WTC11 (cell line): ENCODE results near the gene EMD. TPM values are rescaled to one million over a fixed set of nuclear protein-coding genes. Genes with fewer than 3 reads are reported as not detected.

Source experiments
- ATAC-seq: fragments of 200-7000 bp; cut with Tn5 transposase; 2 replicates; pipeline ENCODE4 v1.10.0; 2021; ENCODE audit warnings: mild to moderate bottlenecking, moderate library complexity
- CTCF ChIA-PET: fragments of 300-600 bp; sonication (Branson Sonifier 250); formaldehyde crosslinking; loops from one replicate; lab custom pipeline; 2021; ENCODE audit warnings: antibody characterized with exemption; lab: Charles Lee
- POLR2A ChIA-PET: fragments of 350-600 bp; sonication (Branson Sonifier 250); formaldehyde crosslinking; loops from one replicate; lab custom pipeline; 2021; ENCODE audit warnings: antibody characterized with exemption; lab: Charles Lee
- DNase-seq: peaks from one replicate; pipeline ENCODE4 v3.0.0; 2021; ENCODE audit warnings: low spot score
- H3K27ac Mint-ChIP-seq: 2 replicates; pipeline ENCODE4 v1.8.0; 2021; ENCODE audit warnings: mixed read lengths
- H3K27me3 Mint-ChIP-seq: 2 replicates; pipeline ENCODE4 v1.8.0; 2021; ENCODE audit warnings: low read depth, mild to moderate bottlenecking, moderate library complexity, mixed read lengths
- H3K36me3 Mint-ChIP-seq: 2 replicates; pipeline ENCODE4 v1.8.0; 2021; ENCODE audit warnings: mixed read lengths
- H3K4me1 Mint-ChIP-seq: 2 replicates; pipeline ENCODE4 v1.8.0; 2022; ENCODE audit warnings: mixed read lengths
- H3K4me3 Mint-ChIP-seq: 2 replicates; pipeline ENCODE4 v1.8.0; 2021; ENCODE audit warnings: mild to moderate bottlenecking, moderate library complexity, mixed read lengths
- H3K9me3 Mint-ChIP-seq: 2 replicates; pipeline ENCODE4 v1.8.0; 2021; ENCODE audit warnings: mixed read lengths
- AR ChIP-seq: fragments of 250-450 bp; sonication (Bioruptor Pico); IDR thresholded peaks from 2 replicates; pipeline ENCODE4 v1.9.0; 2021; ENCODE audit warnings: mild to moderate bottlenecking
- CREB1 ChIP-seq: sonication (generic); formaldehyde crosslinking; IDR thresholded peaks from 2 replicates; pipeline ENCODE4 v1.8.0; 2023; ENCODE audit warnings: mild to moderate bottlenecking, missing genetic modification reagents
- CREM ChIP-seq: sonication (generic); formaldehyde crosslinking; IDR thresholded peaks from 2 replicates; pipeline ENCODE4 v1.8.1; 2022; ENCODE audit warnings: mild to moderate bottlenecking, missing genetic modification reagents, moderate library complexity
- ELF4 ChIP-seq: sonication (generic); formaldehyde crosslinking; IDR thresholded peaks from 2 replicates; pipeline ENCODE4 v1.8.1; 2022; ENCODE audit warnings: low read depth, mild to moderate bottlenecking, moderate library complexity, missing genetic modification reagents
- ETV6 ChIP-seq: sonication (generic); formaldehyde crosslinking; IDR thresholded peaks from 2 replicates; pipeline ENCODE4 v1.8.1; 2022; ENCODE audit warnings: mild to moderate bottlenecking, missing genetic modification reagents
- IRF1 ChIP-seq: sonication (generic); formaldehyde crosslinking; IDR thresholded peaks from 2 replicates; pipeline ENCODE4 v1.8.0; 2023; ENCODE audit warnings: missing genetic modification reagents
- IRF2 ChIP-seq: sonication (generic); formaldehyde crosslinking; IDR thresholded peaks from 2 replicates; pipeline ENCODE4 v1.8.0; 2022; ENCODE audit warnings: low read depth, missing genetic modification reagents, borderline replicate concordance
- JUN ChIP-seq: sonication (generic); formaldehyde crosslinking; IDR thresholded peaks from 2 replicates; pipeline ENCODE4 v1.8.0; 2023; ENCODE audit warnings: mild to moderate bottlenecking, missing genetic modification reagents
- NR1H2 ChIP-seq: sonication (generic); formaldehyde crosslinking; IDR thresholded peaks from 2 replicates; pipeline ENCODE4 v1.9.0; 2021; ENCODE audit warnings: mild to moderate bottlenecking, moderate library complexity, missing genetic modification reagents
- NR2C2 ChIP-seq: sonication (generic); formaldehyde crosslinking; IDR thresholded peaks from 2 replicates; pipeline ENCODE4 v1.8.0; 2022; ENCODE audit warnings: mild to moderate bottlenecking, missing genetic modification reagents
- OVOL2 ChIP-seq: fragments of 250-450 bp; sonication (Bioruptor Pico); IDR thresholded peaks from 2 replicates; pipeline ENCODE4 v1.9.0; 2021; ENCODE audit warnings: mild to moderate bottlenecking, borderline replicate concordance
- RELA ChIP-seq: sonication (generic); formaldehyde crosslinking; IDR thresholded peaks from 2 replicates; pipeline ENCODE4 v1.8.1; 2022; ENCODE audit warnings: missing genetic modification reagents, mild to moderate bottlenecking, borderline replicate concordance
- SMAD4 ChIP-seq: sonication (generic); formaldehyde crosslinking; IDR thresholded peaks from 2 replicates; pipeline ENCODE4 v1.8.0; 2022; ENCODE audit warnings: mild to moderate bottlenecking, missing genetic modification reagents
- ZBTB21 ChIP-seq: sonication (generic); formaldehyde crosslinking; IDR thresholded peaks from 2 replicates; pipeline ENCODE4 v1.8.1; 2023; ENCODE audit warnings: mild to moderate bottlenecking, missing genetic modification reagents, borderline replicate concordance
- ZNF232 ChIP-seq: sonication (generic); formaldehyde crosslinking; IDR thresholded peaks from 2 replicates; pipeline ENCODE4 v1.8.0; 2022; ENCODE audit warnings: mild to moderate bottlenecking, missing genetic modification reagents
- ZNF425 ChIP-seq: fragments of 250-450 bp; sonication (Bioruptor Pico); conservative IDR thresholded peaks from 2 replicates; pipeline ENCODE4 v1.9.0; 2021; ENCODE audit warnings: mild to moderate bottlenecking
- total RNA-seq: library from RNA; stranded (reverse); gene quantifications from 3 replicates; pipeline ENCODE4 v1.2.3, GENCODE V29; 2021
- TF ChIP-seq, protein P1 (sequence below): sonication (generic); formaldehyde crosslinking; IDR thresholded peaks from 2 replicates; pipeline ENCODE4 v1.8.1; 2023; ENCODE audit warnings: mild to moderate bottlenecking, moderate library complexity, missing genetic modification reagents
- TF ChIP-seq, protein P2 (sequence below): sonication (generic); formaldehyde crosslinking; IDR thresholded peaks from 2 replicates; pipeline ENCODE4 v1.8.1; 2022; ENCODE audit warnings: mild to moderate bottlenecking, missing genetic modification reagents, moderate library complexity, borderline replicate concordance

EMD gene
- total RNA-seq, 1 experiment from 2014 or later, result 78.3 TPM

- no peak overlapping the region for H3K4me3 Mint-ChIP-seq
- CTCF ChIA-PET, result no interaction called here
- H3K27ac Mint-ChIP-seq, result no peak overlapping the region
- H3K9me3 Mint-ChIP-seq, result no peaks in the 10 kb centered on the region
- H3K36me3 Mint-ChIP-seq, result peaks cover 48% of the 10 kb centered on the region
- no peaks in the 10 kb centered on the region for H3K4me1 Mint-ChIP-seq
- H3K27me3 Mint-ChIP-seq, result no peaks in the 10 kb centered on the region
- no peak for DNase-seq
- POLR2A ChIA-PET, result no interaction called here
- no peak for TF ChIP-seq ELF4 (CRISPR knock-in tag)
- no peak for TF ChIP-seq JUN (CRISPR knock-in tag)
- TF ChIP-seq SMAD4 (CRISPR knock-in tag), result no peak
- TF ChIP-seq ETV6 (CRISPR knock-in tag), result no peak
- TF ChIP-seq OVOL2, result no peak
- TF ChIP-seq, protein P1, sequence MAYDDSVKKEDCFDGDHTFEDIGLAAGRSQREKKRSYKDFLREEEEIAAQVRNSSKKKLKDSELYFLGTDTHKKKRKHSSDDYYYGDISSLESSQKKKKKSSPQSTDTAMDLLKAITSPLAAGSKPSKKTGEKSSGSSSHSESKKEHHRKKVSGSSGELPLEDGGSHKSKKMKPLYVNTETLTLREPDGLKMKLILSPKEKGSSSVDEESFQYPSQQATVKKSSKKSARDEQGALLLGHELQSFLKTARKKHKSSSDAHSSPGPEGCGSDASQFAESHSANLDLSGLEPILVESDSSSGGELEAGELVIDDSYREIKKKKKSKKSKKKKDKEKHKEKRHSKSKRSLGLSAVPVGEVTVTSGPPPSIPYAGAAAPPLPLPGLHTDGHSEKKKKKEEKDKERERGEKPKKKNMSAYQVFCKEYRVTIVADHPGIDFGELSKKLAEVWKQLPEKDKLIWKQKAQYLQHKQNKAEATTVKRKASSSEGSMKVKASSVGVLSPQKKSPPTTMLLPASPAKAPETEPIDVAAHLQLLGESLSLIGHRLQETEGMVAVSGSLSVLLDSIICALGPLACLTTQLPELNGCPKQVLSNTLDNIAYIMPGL, result no peak
- TF ChIP-seq ZNF425 (CRISPR knock-in tag), result no peak
- no peak for TF ChIP-seq IRF1 (CRISPR knock-in tag)
- TF ChIP-seq, all 79 proteins: peak for 0
- ATAC-seq, result no peak
These were observed 18.9 kb upstream of the EMD start for GRCh38 chrX:154360155-154360713.

DNA sequence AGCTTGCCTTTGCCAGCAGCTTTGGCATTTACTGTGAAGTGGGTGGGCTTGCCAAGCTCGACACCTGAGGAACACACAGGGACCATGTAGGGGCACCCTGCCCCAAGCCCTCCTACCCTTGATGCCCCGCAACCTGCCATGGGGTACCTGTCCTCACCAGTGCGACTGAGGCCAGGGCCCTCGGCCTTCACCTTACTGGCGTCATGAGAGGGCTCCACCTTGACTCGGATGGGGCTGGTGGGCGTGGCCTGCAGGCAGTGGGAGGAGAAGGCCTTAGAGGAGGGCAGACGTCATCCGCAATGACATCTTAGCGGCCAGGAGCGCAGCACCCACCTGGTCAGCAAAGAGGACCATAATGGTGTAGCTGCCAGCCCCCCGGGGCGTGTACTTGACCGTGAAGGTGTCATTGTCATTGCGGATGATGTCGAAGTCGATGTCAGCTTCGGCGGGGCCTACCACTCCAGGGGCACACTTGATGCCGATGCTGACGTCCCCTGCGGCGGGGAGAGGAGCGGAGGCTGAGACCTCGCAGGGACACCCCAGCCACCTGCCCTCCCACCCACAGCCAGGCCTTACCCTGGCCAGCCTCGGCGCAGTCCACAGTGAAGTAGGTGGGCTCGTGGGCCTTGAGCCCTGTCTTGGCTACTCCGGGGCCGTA is 16.9 kb upstream of the EMD start:
- Mint-ChIP-seq H3K4me3 (no peak overlapping the region), H3K4me1 (no peaks in the 10 kb centered on the region), H3K9me3 (no peaks in the 10 kb centered on the region), H3K27me3 (no peaks in the 10 kb centered on the region), H3K27ac (no peak overlapping the region), H3K36me3 (peaks cover 55% of the 10 kb centered on the region)
- TF ChIP-seq JUN (CRISPR knock-in tag), result no peak
- TF ChIP-seq, protein P2, sequence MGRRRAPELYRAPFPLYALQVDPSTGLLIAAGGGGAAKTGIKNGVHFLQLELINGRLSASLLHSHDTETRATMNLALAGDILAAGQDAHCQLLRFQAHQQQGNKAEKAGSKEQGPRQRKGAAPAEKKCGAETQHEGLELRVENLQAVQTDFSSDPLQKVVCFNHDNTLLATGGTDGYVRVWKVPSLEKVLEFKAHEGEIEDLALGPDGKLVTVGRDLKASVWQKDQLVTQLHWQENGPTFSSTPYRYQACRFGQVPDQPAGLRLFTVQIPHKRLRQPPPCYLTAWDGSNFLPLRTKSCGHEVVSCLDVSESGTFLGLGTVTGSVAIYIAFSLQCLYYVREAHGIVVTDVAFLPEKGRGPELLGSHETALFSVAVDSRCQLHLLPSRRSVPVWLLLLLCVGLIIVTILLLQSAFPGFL (CRISPR knock-in tag), result no peak
- TF ChIP-seq CREM (CRISPR knock-in tag), result no peak
- no peak for TF ChIP-seq IRF2
- no peak for TF ChIP-seq NR1H2
- TF ChIP-seq RELA (CRISPR knock-in tag), result no peak
- TF ChIP-seq ZNF232, result no peak
- TF ChIP-seq AR (CRISPR knock-in tag), result no peak
- TF ChIP-seq ELF4 (CRISPR knock-in tag), result no peak
- TF ChIP-seq, protein P1, result no peak
- no peak for TF ChIP-seq ZBTB21 (CRISPR knock-in tag)
- TF ChIP-seq NR2C2 (CRISPR knock-in tag), result no peak
- no peak for TF ChIP-seq CREB1 (CRISPR knock-in tag)
- DNase-seq (no peak), ATAC-seq (no peak)
- ChIA-PET CTCF (no interaction called here), POLR2A (no interaction called here)
